ENCODE results near the gene HS3ST4. TPM values are rescaled to one million over a fixed set of nuclear protein-coding genes. Genes with fewer than 3 reads are reported as not detected.

HS3ST4 gene
- total RNA-seq, 1 donor from 2014 or later = 1.2 TPM

- H3K79me2 ChIP-seq (ENCODE audit: insufficient read depth, low read length) = no peaks in the 10 kb centered on the region
- H3K27me3 ChIP-seq (ENCODE audit: insufficient read depth, low read length) = no peaks in the 10 kb centered on the region
- no peak overlapping the region for H3K27ac ChIP-seq (ENCODE audit: low read depth, low read length)
- H3K36me3 ChIP-seq (ENCODE audit: insufficient read depth, low read length) = no peaks in the 10 kb centered on the region
- no peaks in the 10 kb centered on the region for H3K4me1 Mint-ChIP-seq (ENCODE audit: low read depth, unreplicated experiment)
- H3K27me3 Mint-ChIP-seq (ENCODE audit: low read depth, unreplicated experiment) = no peaks in the 10 kb centered on the region
- no peaks in the 10 kb centered on the region for H4K20me1 ChIP-seq (ENCODE audit: insufficient read depth, low read length)
- no peak overlapping the region for H3K4me2 ChIP-seq (ENCODE audit: low read length)
- peaks cover 6% of the 10 kb centered on the region for H3K9me3 ChIP-seq (ENCODE audit: insufficient read depth, low read depth, low read length)
- H3K36me3 Mint-ChIP-seq (ENCODE audit: low read depth, unreplicated experiment) = no peaks in the 10 kb centered on the region
- H3K4me1 ChIP-seq (ENCODE audit: insufficient read depth, low read length) = no peaks in the 10 kb centered on the region
- TF ChIP-seq EZH2 (IDR thresholded peaks at IDR 0.05; ENCODE audit: insufficient read depth, low read length) = no peak
- TF ChIP-seq, protein P1, sequence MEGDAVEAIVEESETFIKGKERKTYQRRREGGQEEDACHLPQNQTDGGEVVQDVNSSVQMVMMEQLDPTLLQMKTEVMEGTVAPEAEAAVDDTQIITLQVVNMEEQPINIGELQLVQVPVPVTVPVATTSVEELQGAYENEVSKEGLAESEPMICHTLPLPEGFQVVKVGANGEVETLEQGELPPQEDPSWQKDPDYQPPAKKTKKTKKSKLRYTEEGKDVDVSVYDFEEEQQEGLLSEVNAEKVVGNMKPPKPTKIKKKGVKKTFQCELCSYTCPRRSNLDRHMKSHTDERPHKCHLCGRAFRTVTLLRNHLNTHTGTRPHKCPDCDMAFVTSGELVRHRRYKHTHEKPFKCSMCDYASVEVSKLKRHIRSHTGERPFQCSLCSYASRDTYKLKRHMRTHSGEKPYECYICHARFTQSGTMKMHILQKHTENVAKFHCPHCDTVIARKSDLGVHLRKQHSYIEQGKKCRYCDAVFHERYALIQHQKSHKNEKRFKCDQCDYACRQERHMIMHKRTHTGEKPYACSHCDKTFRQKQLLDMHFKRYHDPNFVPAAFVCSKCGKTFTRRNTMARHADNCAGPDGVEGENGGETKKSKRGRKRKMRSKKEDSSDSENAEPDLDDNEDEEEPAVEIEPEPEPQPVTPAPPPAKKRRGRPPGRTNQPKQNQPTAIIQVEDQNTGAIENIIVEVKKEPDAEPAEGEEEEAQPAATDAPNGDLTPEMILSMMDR (IDR thresholded peaks at IDR 0.05; ENCODE audit: insufficient read depth, low read depth, low read length) = no peak
- no peak overlapping the region for H2AFZ ChIP-seq (ENCODE audit: low read depth, low read length)
- H3K9me3 Mint-ChIP-seq (ENCODE audit: unreplicated experiment) = peaks cover 5% of the 10 kb centered on the region
- H3K27ac Mint-ChIP-seq (ENCODE audit: unreplicated experiment) = no peak overlapping the region
- H3K4me3 Mint-ChIP-seq (ENCODE audit: unreplicated experiment) = no peak overlapping the region
- no peak overlapping the region for H3K9ac ChIP-seq (ENCODE audit: low read length)
- H3K4me3 ChIP-seq (ENCODE audit: insufficient read depth, low read depth, low read length) = no peak overlapping the region
- no peak for FAIRE-seq
- DNase-seq (ENCODE audit: low read depth) = no peak
Observed at GRCh38 chr16:25941800-25942499, 250.2 kb downstream of the HS3ST4 start.

- Histone ChIP-seq H3K9me3 (ENCODE audit: insufficient read depth, low read depth, low read length) (peaks cover 6% of the 10 kb centered on the region), H3K36me3 (ENCODE audit: insufficient read depth, low read length) (no peaks in the 10 kb centered on the region), H3K27me3 (ENCODE audit: insufficient read depth, low read length) (no peaks in the 10 kb centered on the region), H4K20me1 (ENCODE audit: insufficient read depth, low read length) (no peaks in the 10 kb centered on the region), H3K4me3 (ENCODE audit: insufficient read depth, low read depth, low read length) (no peak overlapping the region), H3K4me2 (ENCODE audit: low read length) (no peak overlapping the region), H3K27ac (ENCODE audit: low read depth, low read length) (no peak overlapping the region), H3K79me2 (ENCODE audit: insufficient read depth, low read length) (no peaks in the 10 kb centered on the region), H2AFZ (ENCODE audit: low read depth, low read length) (no peak overlapping the region), H3K9ac (ENCODE audit: low read length) (no peak overlapping the region), H3K4me1 (ENCODE audit: insufficient read depth, low read length) (no peaks in the 10 kb centered on the region)
- TF ChIP-seq EZH2 (IDR thresholded peaks at IDR 0.05; ENCODE audit: insufficient read depth, low read length) = no peak
- TF ChIP-seq, protein P1 (IDR thresholded peaks at IDR 0.05; ENCODE audit: insufficient read depth, low read depth, low read length) = no peak
- Mint-ChIP-seq H3K9me3 (ENCODE audit: unreplicated experiment) (peaks cover 3% of the 10 kb centered on the region), H3K27me3 (ENCODE audit: low read depth, unreplicated experiment) (peaks cover 2% of the 10 kb centered on the region), H3K4me3 (ENCODE audit: unreplicated experiment) (no peak overlapping the region), H3K4me1 (ENCODE audit: low read depth, unreplicated experiment) (peaks cover 4% of the 10 kb centered on the region), H3K27ac (ENCODE audit: unreplicated experiment) (no peak overlapping the region), H3K36me3 (ENCODE audit: low read depth, unreplicated experiment) (no peaks in the 10 kb centered on the region)
- no peak for DNase-seq (ENCODE audit: low read depth)
- no peak for FAIRE-seq
Observed at GRCh38 chr16:25950586-25951281, 259.0 kb downstream of the HS3ST4 start.

DNA sequence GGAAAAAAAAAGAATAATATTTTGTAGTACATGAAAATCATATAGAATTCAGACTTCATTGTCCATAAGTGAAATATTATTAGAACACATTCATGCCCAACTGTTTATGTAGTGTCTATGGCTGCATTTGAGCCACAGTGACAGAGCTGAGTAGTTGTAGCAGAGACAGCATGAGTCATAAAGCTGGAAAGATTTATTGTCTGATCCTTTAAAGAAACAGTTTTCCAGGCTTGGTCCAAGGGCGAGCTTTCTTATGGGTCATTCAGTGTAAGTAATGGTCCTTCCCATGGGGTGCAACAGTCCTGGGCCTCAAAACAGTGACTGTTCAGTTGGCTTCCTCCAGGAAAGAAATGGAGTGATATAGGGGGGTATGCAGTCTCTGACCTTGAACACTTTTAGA, 260.2 kb downstream of the HS3ST4 start:
- Mint-ChIP-seq H3K27ac (ENCODE audit: unreplicated experiment) (no peak overlapping the region), H3K27me3 (ENCODE audit: low read depth, unreplicated experiment) (peaks cover 2% of the 10 kb centered on the region), H3K4me1 (ENCODE audit: low read depth, unreplicated experiment) (peaks cover 4% of the 10 kb centered on the region), H3K36me3 (ENCODE audit: low read depth, unreplicated experiment) (no peaks in the 10 kb centered on the region), H3K9me3 (ENCODE audit: unreplicated experiment) (peaks cover 3% of the 10 kb centered on the region), H3K4me3 (ENCODE audit: unreplicated experiment) (no peak overlapping the region)
- no peak overlapping the region for H3K4me2 ChIP-seq (ENCODE audit: low read length)
- H3K27me3 ChIP-seq (ENCODE audit: insufficient read depth, low read length) = no peaks in the 10 kb centered on the region
- H2AFZ ChIP-seq (ENCODE audit: low read depth, low read length) = no peak overlapping the region
- no peaks in the 10 kb centered on the region for H3K36me3 ChIP-seq (ENCODE audit: insufficient read depth, low read length)
- no peaks in the 10 kb centered on the region for H3K4me1 ChIP-seq (ENCODE audit: insufficient read depth, low read length)
- FAIRE-seq = no peak
- H3K9me3 ChIP-seq (ENCODE audit: insufficient read depth, low read depth, low read length) = peaks cover 6% of the 10 kb centered on the region
- DNase-seq (ENCODE audit: low read depth) = no peak
- no peaks in the 10 kb centered on the region for H3K79me2 ChIP-seq (ENCODE audit: insufficient read depth, low read length)
- no peak overlapping the region for H3K4me3 ChIP-seq (ENCODE audit: insufficient read depth, low read depth, low read length)
- TF ChIP-seq EZH2 (IDR thresholded peaks at IDR 0.05; ENCODE audit: insufficient read depth, low read length) = no peak
- TF ChIP-seq, protein P1 (IDR thresholded peaks at IDR 0.05; ENCODE audit: insufficient read depth, low read depth, low read length) = no peak
- no peaks in the 10 kb centered on the region for H4K20me1 ChIP-seq (ENCODE audit: insufficient read depth, low read length)
- H3K9ac ChIP-seq (ENCODE audit: low read length) = no peak overlapping the region
- H3K27ac ChIP-seq (ENCODE audit: low read depth, low read length) = no peak overlapping the region

Measured in astrocyte (in vitro differentiated cells and primary cell).